ENCODE data around the gene ZFP36L1.

GRCh38 chr14:68825729-68826128 lies 32.9 kb upstream of the ZFP36L1 start:
- TF ChIP-seq CTCF (IDR thresholded peaks at IDR 0.05; ENCODE audit: borderline replicate concordance, extremely low read depth, low read length, poor library complexity, severe bottlenecking) (no peak), EZH2 (IDR thresholded peaks at IDR 0.05; ENCODE audit: borderline replicate concordance, low read depth, low read length, severe bottlenecking) (no peak)
